Smooth muscle cell (in vitro differentiated cells): ENCODE data around the gene CSNK1D. TPM values are rescaled to one million over a fixed set of nuclear protein-coding genes. Genes with fewer than 3 reads are reported as not detected.

Experiments
- DNase-seq: peaks from one replicate; lab custom pipeline; 2025; ENCODE audit not compliant: unreplicated experiment; lab: John Stamatoyannopoulos, UW
- H2AFZ ChIP-seq: fragments of 200-600 bp; sonication (generic); 2 replicates; pipeline ENCODE4 v1.6.0; 2016; ENCODE audit warnings: antibody characterized with exemption, low read depth, mild to moderate bottlenecking
- H3F3A ChIP-seq: fragments of 200-600 bp; sonication (generic); 2 replicates; pipeline ENCODE4 v1.6.0; 2017; ENCODE audit warnings: antibody characterized with exemption, low read depth
- H3K27ac ChIP-seq: fragments of 200-600 bp; sonication (generic); 2 replicates; pipeline ENCODE4 v1.5.1; 2016; ENCODE audit warnings: low read depth, mild to moderate bottlenecking
- H3K27me3 ChIP-seq: fragments of 200-600 bp; sonication (generic); 2 replicates; pipeline ENCODE4 v1.6.1; 2016; ENCODE audit warnings: low read depth, mild to moderate bottlenecking
- H3K36me3 ChIP-seq: fragments of 200-600 bp; sonication (generic); 2 replicates; pipeline ENCODE4 v1.5.1; 2016; ENCODE audit warnings: low read depth
- H3K4me1 ChIP-seq: fragments of 200-600 bp; sonication (generic); 2 replicates; pipeline ENCODE4 v1.5.1; 2016; ENCODE audit warnings: low read depth
- H3K4me2 ChIP-seq: fragments of 200-600 bp; sonication (generic); 2 replicates; pipeline ENCODE4 v1.6.0; 2016; ENCODE audit warnings: mild to moderate bottlenecking
- H3K4me3 ChIP-seq: fragments of 200-600 bp; sonication (generic); 2 replicates; pipeline ENCODE4 v1.5.1; 2016; ENCODE audit warnings: mild to moderate bottlenecking
- H3K79me2 ChIP-seq: fragments of 200-600 bp; sonication (generic); 2 replicates; pipeline ENCODE4 v1.6.0; 2016; ENCODE audit warnings: low read depth, mild to moderate bottlenecking
- H3K9ac ChIP-seq: fragments of 200-600 bp; sonication (generic); 2 replicates; pipeline ENCODE4 v1.6.0; 2016; ENCODE audit warnings: low read depth
- H3K9me3 ChIP-seq: fragments of 200-600 bp; sonication (generic); replicated peaks from 2 replicates; pipeline ENCODE4 v1.5.1; 2016; ENCODE audit warnings: low read depth
- H4K20me1 ChIP-seq: fragments of 200-600 bp; sonication (generic); 2 replicates; pipeline ENCODE4 v1.6.0; 2016; ENCODE audit warnings: low read depth
- WGBS: methylation state at CpG from one replicate; pipeline ENCODE4 v1.1.7; 2016; ENCODE audit warnings: low lambda C conversion rate; 5-methylcytosine and 5-hydroxymethylcytosine counted together
- polyA plus RNA-seq: library from polyadenylated mRNA; unstranded; fragments of >200 nt; fragmentation: Nextera tagmentation; extraction: Ambion mirVana; gene quantifications from 2 replicates; pipeline ENCODE4 v1.2.1, GENCODE V29; 2016
- total RNA-seq: library from RNA; depleted of rRNA; stranded (reverse); fragments of >200 nt; gene quantifications from 2 replicates; pipeline ENCODE4 v1.2.3, GENCODE V29; 2014
- TF ChIP-seq, protein P1 (sequence below): fragments of 200-600 bp; sonication (generic); IDR thresholded peaks from 2 replicates; pipeline ENCODE4 v1.5.1; 2017; ENCODE audit warnings: borderline replicate concordance, mild to moderate bottlenecking, antibody characterized with exemption; ENCODE audit not compliant: insufficient read depth, poor library complexity, severe bottlenecking

CSNK1D gene
- total and polyA plus RNA-seq, 2 experiments from 2014 or later, result 51.6 to 135 TPM

DNA sequence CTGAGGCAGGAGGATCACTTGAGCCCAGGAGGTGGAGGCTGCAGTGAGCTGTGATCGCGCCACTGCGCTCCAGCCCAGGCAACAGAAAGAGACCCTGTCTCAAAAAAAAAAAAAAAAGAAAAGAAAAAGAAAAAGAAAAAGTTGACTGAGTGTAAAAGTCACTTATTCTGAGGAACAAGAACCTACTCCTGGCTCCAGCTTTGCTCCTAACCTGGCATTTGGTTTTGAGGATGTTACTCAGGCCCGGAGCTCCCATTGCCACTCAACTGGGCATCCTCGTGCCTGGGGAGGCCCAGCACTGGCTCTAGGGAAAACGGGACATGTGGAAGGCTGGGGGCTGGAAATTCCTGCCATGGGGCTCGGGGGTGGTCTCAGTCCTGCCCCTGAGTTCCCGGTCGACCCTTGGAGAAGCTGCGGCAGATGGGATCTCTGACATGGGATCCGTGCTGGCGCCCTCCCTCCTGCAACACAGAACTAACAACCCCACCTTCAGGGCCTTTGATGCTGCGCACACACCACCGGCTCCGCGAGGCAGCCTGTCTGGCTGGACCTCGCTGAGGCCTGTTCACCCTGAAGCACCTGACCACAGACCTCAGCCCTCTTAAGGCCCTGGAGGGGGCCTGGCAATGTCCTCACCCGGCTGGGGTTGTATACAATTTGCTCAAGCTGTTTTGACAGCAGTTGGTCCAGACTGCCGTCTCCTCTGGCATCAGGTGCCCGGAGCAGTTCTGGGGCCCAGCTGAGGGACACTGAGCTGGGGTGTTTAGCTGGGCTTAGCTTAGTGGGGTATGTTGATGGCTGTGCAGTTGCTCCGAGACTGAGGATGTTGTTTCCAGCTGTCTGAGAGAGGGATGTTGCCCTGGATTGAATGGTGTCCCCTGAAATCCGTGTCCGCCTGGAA, 31.6 kb upstream of the CSNK1D start:
- TF ChIP-seq, protein P1, sequence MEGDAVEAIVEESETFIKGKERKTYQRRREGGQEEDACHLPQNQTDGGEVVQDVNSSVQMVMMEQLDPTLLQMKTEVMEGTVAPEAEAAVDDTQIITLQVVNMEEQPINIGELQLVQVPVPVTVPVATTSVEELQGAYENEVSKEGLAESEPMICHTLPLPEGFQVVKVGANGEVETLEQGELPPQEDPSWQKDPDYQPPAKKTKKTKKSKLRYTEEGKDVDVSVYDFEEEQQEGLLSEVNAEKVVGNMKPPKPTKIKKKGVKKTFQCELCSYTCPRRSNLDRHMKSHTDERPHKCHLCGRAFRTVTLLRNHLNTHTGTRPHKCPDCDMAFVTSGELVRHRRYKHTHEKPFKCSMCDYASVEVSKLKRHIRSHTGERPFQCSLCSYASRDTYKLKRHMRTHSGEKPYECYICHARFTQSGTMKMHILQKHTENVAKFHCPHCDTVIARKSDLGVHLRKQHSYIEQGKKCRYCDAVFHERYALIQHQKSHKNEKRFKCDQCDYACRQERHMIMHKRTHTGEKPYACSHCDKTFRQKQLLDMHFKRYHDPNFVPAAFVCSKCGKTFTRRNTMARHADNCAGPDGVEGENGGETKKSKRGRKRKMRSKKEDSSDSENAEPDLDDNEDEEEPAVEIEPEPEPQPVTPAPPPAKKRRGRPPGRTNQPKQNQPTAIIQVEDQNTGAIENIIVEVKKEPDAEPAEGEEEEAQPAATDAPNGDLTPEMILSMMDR, result no peak
- no peak for DNase-seq
- Histone ChIP-seq H3K9ac (no peak overlapping the region), H3K4me3 (no peak overlapping the region), H2AFZ (no peak overlapping the region), H4K20me1 (no peaks in the 10 kb centered on the region), H3K36me3 (no peaks in the 10 kb centered on the region), H3K27ac (no peak overlapping the region), H3K79me2 (no peaks in the 10 kb centered on the region), H3K9me3 (no peaks in the 10 kb centered on the region), H3F3A (no peaks in the 10 kb centered on the region), H3K27me3 (peaks cover 2% of the 10 kb centered on the region), H3K4me1 (no peaks in the 10 kb centered on the region), H3K4me2 (no peak overlapping the region)
- WGBS, result 84% methylated on average over 23 of the region's 23 CpGs

DNA sequence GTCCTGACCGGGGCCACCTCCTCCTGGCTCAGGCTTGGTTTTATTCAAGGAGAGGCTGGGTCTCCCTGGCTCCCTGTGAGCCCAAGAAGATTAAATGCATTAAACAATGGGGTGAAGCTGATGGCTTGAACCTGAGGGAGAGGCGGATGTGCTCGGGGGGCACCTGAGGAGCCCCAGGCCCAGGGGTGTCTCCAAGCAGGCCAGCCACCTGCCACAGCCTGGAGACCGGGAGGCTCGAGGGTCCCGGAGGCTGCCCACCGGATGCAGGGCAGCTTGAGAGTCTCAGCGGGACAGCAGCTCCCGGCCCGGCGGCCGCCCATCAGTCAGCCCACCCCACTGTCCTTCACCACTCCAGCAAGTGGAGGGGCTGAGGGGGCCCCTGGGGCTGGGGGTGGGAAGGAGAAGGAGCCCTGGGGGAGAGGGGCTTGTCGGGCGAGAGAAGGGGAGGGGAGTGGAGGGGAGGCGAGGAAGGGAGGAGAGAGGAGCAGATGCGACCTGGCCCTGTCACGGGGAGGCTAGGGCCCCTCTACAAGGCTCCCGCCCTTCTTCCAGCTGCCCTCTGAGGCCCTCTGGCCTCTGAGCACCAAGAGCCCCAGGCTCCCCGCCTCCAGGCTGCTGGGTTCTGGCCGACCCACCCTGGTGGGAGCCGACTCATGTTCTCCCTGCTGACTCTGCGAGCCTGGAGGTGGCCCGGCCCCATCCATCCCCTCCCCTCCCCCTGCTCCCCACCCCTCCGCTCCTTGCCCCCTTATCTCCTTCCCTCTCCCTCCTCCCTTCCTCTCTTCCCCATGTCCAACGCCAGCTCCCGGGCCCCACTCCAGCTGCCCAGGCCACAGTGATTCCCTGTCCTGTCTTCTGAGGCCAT, 30.7 kb upstream of the CSNK1D start:
- no peaks in the 10 kb centered on the region for H3K79me2 ChIP-seq
- H3K9me3 ChIP-seq, result no peaks in the 10 kb centered on the region
- no peak overlapping the region for H3K27ac ChIP-seq
- H3F3A ChIP-seq, result no peaks in the 10 kb centered on the region
- no peak overlapping the region for H3K9ac ChIP-seq
- no peak for DNase-seq
- WGBS, result 65% methylated on average over 10 of the region's 26 CpGs
- H3K4me2 ChIP-seq, result no peak overlapping the region
- no peaks in the 10 kb centered on the region for H3K36me3 ChIP-seq
- no peaks in the 10 kb centered on the region for H3K4me1 ChIP-seq
- H2AFZ ChIP-seq, result no peak overlapping the region
- H4K20me1 ChIP-seq, result no peaks in the 10 kb centered on the region
- no peaks in the 10 kb centered on the region for H3K27me3 ChIP-seq
- TF ChIP-seq, protein P1, result no peak
- H3K4me3 ChIP-seq, result no peak overlapping the region

DNA sequence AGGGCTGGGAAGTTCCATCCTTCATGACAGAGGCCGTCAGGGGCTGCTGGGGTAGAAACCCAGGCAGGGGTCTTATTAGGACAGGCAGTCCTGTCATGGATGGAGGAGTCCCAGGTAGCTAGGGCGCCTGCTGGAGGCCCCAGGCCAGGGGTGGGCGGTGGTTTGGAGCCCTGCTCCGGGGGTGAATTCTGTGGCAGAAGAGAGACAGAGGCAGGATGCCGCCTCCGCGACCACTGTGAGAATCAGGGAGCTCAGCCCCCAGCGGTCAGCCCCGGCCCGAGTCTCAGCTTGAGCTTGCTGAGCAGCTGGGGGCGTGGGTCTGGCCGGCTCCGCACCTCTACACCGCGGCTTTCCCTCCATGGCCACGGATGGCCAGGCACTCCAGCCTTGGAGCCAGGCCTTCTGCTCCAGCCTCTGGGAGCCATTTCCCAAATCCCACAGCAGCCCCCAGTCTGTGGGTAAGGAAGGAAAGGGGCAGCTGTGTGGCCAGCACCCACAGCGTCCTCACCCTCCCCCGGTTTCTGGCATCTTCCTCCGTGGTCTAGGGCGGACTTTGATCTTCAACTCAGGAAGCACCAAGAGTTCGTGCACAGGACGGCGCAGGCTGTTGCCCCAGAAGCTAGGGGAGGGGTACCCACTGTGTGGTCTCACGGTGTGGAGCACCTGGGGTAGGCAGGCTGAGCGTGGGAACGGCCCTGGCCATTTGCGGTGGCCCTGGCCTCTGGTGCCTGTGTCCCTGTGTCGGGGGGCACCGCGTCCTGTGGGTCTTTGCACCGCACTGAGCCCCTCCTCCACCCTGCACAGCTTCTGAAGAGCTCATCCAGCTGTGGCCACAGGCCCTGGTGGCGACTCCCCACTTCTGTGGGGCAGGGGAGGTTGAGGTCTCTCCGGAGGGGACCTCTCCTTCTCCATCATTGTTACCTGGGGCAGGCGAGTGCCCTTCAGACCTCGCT, 29.8 kb upstream of the CSNK1D start:
- Histone ChIP-seq H3K4me2 (no peak overlapping the region), H2AFZ (no peak overlapping the region), H3K4me3 (no peak overlapping the region), H3K27me3 (no peaks in the 10 kb centered on the region), H3K4me1 (no peaks in the 10 kb centered on the region), H3K27ac (no peak overlapping the region), H3F3A (no peaks in the 10 kb centered on the region), H4K20me1 (no peaks in the 10 kb centered on the region), H3K9me3 (no peaks in the 10 kb centered on the region), H3K9ac (no peak overlapping the region), H3K36me3 (no peaks in the 10 kb centered on the region), H3K79me2 (no peaks in the 10 kb centered on the region)
- TF ChIP-seq, protein P1, result no peak
- DNase-seq, result no peak
- 88% methylated on average over 35 of the region's 35 CpGs for WGBS
